ENCODE data around the gene PTGER1. TPM values are rescaled to one million over a fixed set of nuclear protein-coding genes. Genes with fewer than 3 reads are reported as not detected.

The PTGER1 gene
- total and polyA plus RNA-seq, 2 of the 4 experiments (the other 2 are of a cell fraction), result 0.54 to 0.60 TPM

DNA sequence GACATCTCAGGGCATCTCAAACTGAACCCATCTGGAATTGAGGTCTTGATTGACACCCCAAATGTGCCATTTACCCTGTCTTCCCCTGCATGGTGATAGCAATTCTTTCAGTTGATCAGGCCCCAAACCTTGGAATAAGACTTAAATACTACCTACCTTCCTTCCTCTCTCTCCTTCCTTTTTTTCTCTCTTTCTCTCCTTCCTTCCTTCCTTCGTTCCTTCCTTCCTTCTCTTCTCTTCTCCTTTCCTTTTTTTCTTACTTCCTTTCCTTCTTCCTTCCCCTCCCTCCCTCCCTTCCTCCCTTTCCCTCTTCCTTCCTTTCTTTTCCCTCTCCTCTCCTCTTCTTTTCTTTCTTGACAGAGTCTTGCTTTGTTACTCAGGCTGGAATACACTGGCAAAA is 28.1 kb upstream of the PTGER1 start:
- Histone ChIP-seq H2BK20ac (ENCODE audit: low read depth, low read length) (peak overlapping the region; percentile 14; the same call in 1 of the 2 replicates), H3K4me1 (ENCODE audit: control insufficient read depth, insufficient read depth, low read length) (peaks cover 13% of the 10 kb centered on the region), H3K79me1 (ENCODE audit: low read depth in 1 of 2, low read length in 2 of 2) (peaks cover 0 to 6% of the 10 kb centered on the region in 2 experiments; a peak in 1 of 4 replicates), H3K4me3 (ENCODE audit: insufficient read depth, low read depth, low read length) (no peak overlapping the region), H3K18ac (ENCODE audit: low read depth, low read length) (no peak overlapping the region), H3K14ac (replicated peaks; ENCODE audit: low read depth, low read length) (no peak overlapping the region), H3K9me1 (ENCODE audit: insufficient read depth, low read length) (0 out of 2 replicates have a peak, but pooled peaks cover 5% of the 10 kb centered on the region), H3K23ac (ENCODE audit: low read depth, low read length) (no peak overlapping the region), H3K4me2 (ENCODE audit: low read depth, low read length) (no peak overlapping the region), H2BK5ac (ENCODE audit: low read depth, low read length, poor library complexity, severe bottlenecking) (no peak overlapping the region), H3K4ac (ENCODE audit: low read depth, low read length) (no peak overlapping the region), H3K9ac (ENCODE audit: low read depth, low read length) (no peak overlapping the region), H4K8ac (ENCODE audit: low read depth in 2 of 2, low read length in 2 of 2) (no peak overlapping the region), H3K27me3 (ENCODE audit: control insufficient read depth, insufficient read depth, low read length) (no peaks in the 10 kb centered on the region), H3K56ac (ENCODE audit: extremely low read depth, insufficient read depth, low read length) (no peak overlapping the region), H3K27ac (ENCODE audit: insufficient read depth, low read length) (no peak overlapping the region), H2AK9ac (replicated peaks; ENCODE audit: low read depth, low read length, poor library complexity) (no peak overlapping the region), H2BK120ac (ENCODE audit: low read depth, low read length) (no peak overlapping the region), H4K5ac (ENCODE audit: low read depth, low read length) (no peak overlapping the region), H2AK5ac (ENCODE audit: low read depth, low read length) (peak overlapping the region; percentile 4; the same call in 1 of the 2 replicates), H3K9me3 (ENCODE audit: control insufficient read depth, insufficient read depth, low read length) (no peaks in the 10 kb centered on the region), H4K91ac (ENCODE audit: insufficient read depth, low read depth, low read length) (no peak overlapping the region; the same call in 1 of the 2 replicates), H2BK15ac (ENCODE audit: low read depth, low read length) (no peak overlapping the region), H2AFZ (replicated peaks; ENCODE audit: low read length, poor library complexity) (no peak overlapping the region), H4K20me1 (ENCODE audit: insufficient read depth, low read length) (no peaks in the 10 kb centered on the region), H3K36me3 (ENCODE audit: control insufficient read depth, insufficient read depth, low read length) (no peaks in the 10 kb centered on the region)
- POLR2A ChIA-PET (ENCODE audit: unreplicated experiment), result interaction anchor here (0.6 kb wide), 1 partner anchor 13 kb away, joined by 3 read pairs; no protein-coding TSS in a partner anchor
- CTCF ChIA-PET, result interaction anchor here (0.7 to 1.3 kb wide), 2 partner anchors 71 to 152 kb away, joined by 3 read pairs; no protein-coding TSS in a partner anchor
- intact Hi-C loops (cut with micrococcal nuclease), result no loop called here
- 60% methylated on average over 1 of the region's 1 CpG; no CpG with 5 or more reads in 1 of the 2 experiments for WGBS, 2 experiments (ENCODE audit: extremely low coverage in 2 of 2, insufficient read length in 1 of 2)
- no peak for DNase-seq
- TF ChIP-seq RFX5 (IDR thresholded peaks at IDR 0.05; ENCODE audit: low read depth, low read length), result no peak
- no peak for TF ChIP-seq RCOR1 (IDR thresholded peaks at IDR 0.05; ENCODE audit: insufficient replicate concordance, low read length)
- TF ChIP-seq RAD21 (IDR thresholded peaks at IDR 0.05; ENCODE audit: low read length), result no peak
- no peak for TF ChIP-seq FOS (IDR thresholded peaks at IDR 0.05; ENCODE audit: low read depth, low read length)
- no peak for TF ChIP-seq POLR2A (IDR thresholded peaks at IDR 0.05; ENCODE audit: low read depth, low read length)
- TF ChIP-seq MAZ (IDR thresholded peaks at IDR 0.05; ENCODE audit: borderline replicate concordance, low read depth, low read length), result no peak
- TF ChIP-seq NFE2L2 (IDR thresholded peaks at IDR 0.05; ENCODE audit: low read depth, low read length), result no peak
- TF ChIP-seq, protein P1, sequence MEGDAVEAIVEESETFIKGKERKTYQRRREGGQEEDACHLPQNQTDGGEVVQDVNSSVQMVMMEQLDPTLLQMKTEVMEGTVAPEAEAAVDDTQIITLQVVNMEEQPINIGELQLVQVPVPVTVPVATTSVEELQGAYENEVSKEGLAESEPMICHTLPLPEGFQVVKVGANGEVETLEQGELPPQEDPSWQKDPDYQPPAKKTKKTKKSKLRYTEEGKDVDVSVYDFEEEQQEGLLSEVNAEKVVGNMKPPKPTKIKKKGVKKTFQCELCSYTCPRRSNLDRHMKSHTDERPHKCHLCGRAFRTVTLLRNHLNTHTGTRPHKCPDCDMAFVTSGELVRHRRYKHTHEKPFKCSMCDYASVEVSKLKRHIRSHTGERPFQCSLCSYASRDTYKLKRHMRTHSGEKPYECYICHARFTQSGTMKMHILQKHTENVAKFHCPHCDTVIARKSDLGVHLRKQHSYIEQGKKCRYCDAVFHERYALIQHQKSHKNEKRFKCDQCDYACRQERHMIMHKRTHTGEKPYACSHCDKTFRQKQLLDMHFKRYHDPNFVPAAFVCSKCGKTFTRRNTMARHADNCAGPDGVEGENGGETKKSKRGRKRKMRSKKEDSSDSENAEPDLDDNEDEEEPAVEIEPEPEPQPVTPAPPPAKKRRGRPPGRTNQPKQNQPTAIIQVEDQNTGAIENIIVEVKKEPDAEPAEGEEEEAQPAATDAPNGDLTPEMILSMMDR (conservative IDR thresholded peaks at IDR 0.05; ENCODE audit: low read depth, low read length), result no peak
- no peak for TF ChIP-seq MAFK (IDR thresholded peaks at IDR 0.05; ENCODE audit: low read depth, low read length)
- no peak for TF ChIP-seq ELK1 (IDR thresholded peaks at IDR 0.05; ENCODE audit: borderline replicate concordance, low read depth, low read length)
- TF ChIP-seq CEBPB (IDR thresholded peaks at IDR 0.05; ENCODE audit: low read depth, low read length), result no peak
- dilution Hi-C loops (cut with HindIII; ENCODE audit: low sequenced_read_pairs, unreplicated experiment), result no loop called here
- BruUV-seq (replicated peaks), result no TSS peak
- in situ Hi-C loops (cut with MboI; ENCODE audit: low sequenced_read_pairs), result no loop called here
- ATAC-seq (ENCODE audit: low read depth), result no peak
